SH-SY5Y (cell line): ENCODE data around the gene EPAS1.

Experiments used
- GATA2 ChIP-seq: IDR thresholded peaks from 2 replicates; pipeline ENCODE4 v1.6.1; 2011; ENCODE audit warnings: mild to moderate bottlenecking, low read depth, low read length
- GATA3 ChIP-seq: IDR thresholded peaks from 2 replicates; pipeline ENCODE4 v1.6.1; 2011; ENCODE audit warnings: low read depth, mild to moderate bottlenecking, low read length, moderate library complexity

EPAS1 gene

DNA sequence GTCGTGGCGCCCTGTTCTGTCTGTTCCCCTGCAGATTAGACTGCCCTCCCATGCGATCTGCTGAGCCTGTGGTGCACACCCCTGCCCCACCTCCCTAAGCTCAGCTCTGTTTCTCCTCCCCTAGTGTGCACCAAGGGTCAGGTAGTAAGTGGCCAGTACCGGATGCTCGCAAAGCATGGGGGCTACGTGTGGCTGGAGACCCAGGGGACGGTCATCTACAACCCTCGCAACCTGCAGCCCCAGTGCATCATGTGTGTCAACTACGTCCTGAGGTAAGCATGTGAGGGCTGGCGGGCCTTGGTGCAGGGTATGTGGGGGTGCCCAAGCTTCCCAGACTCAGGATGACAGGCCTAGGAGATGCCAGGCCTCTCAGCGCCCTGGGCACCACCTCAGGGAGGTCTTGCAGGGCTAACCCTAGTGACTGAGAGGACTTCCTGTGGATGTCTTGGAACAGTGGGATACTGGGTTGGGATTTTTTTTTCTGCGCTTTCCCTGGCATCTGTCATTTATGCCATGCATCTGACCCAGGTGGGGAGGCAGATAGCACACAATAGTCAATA lies 78.4 kb downstream of the EPAS1 start:
- TF ChIP-seq GATA2 (no peak), GATA3 (no peak)

DNA sequence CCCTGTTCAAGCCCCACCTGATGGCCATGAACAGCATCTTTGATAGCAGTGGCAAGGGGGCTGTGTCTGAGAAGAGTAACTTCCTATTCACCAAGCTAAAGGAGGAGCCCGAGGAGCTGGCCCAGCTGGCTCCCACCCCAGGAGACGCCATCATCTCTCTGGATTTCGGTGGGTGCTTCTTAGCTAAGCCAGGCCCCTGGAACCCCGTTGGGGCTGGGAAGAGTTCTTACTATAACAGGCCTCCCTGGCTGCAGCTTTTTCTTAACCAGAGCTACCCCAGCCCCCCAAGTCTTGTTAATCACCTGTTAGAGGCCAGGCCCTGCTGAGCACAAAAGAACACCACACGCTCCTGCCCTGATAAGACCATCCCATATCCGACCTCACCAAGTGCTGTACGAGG lies 79.4 kb downstream of the EPAS1 start:
- no peak for TF ChIP-seq GATA2
- TF ChIP-seq GATA3 = no peak

DNA sequence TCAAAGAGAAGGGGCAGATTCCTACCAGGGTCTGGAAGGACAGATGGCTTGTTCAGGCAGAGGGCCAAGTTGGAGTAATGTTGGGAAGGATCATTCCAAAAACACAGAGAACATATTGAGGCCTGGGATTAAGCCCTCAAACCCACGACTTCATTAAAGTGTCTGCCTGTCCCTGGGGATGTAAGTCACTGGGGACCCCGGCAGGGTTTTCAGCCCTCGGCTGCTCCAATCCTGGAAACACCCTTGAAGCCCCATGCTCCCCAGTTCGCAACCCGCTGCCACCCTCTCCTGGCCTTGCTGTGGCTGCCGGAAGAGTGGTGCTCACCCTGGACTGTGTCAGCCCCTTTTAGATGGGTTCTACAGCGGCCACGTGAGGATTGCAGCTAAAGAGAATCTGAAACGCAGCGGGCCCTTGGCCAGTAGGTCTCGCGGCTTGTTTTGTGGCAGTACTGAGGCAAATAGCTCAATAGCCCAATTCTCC lies 79.9 kb downstream of the EPAS1 start:
- TF ChIP-seq GATA3 (no peak), GATA2 (no peak)

- TF ChIP-seq GATA2 (no peak), GATA3 (no peak)
Measured at GRCh38 chr2:46377666-46378560, 80.7 kb downstream of the EPAS1 start.

- TF ChIP-seq GATA3 = no peak
- no peak for TF ChIP-seq GATA2
Measured at GRCh38 chr2:46378616-46379015, 81.4 kb downstream of the EPAS1 start.

DNA sequence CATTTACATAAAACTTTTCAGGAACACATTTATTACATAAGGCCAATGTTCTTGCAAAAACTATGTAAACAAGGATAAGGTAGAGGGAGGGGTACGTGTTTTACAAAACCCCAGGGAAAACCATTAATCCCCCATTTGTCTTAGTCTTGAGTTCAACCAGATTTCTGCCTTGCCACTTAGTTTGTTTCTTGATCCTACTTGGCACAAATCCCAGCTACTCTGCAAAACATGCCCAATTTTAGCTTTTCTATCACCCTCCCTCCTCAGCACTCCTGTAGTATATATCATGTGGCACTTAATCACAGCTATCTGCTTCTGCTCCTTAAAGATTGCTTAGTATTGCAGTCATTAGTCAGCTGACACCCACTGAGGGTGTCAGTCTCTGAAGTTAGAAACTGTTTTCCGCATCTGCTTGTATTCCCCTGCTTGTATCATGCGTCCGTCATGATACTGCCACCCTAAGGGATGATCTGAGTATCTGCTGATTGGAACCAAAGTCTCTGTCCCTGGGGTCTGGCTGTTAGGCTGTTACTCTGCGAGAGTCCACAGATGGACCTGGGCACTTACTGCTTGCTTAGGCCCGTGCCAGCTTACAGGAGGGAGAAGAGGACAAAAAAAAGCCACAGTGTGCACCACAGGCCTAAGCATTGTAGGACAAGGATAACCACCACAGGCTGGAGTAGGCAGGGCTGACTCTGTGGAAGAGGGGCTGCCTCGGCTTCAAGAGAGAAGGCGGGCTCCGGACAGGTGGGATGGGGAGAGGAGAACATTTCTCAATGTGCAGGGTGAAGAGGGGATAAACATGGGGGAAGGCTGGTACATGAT lies 82.2 kb downstream of the EPAS1 start:
- TF ChIP-seq GATA3 (no peak), GATA2 (no peak)

DNA sequence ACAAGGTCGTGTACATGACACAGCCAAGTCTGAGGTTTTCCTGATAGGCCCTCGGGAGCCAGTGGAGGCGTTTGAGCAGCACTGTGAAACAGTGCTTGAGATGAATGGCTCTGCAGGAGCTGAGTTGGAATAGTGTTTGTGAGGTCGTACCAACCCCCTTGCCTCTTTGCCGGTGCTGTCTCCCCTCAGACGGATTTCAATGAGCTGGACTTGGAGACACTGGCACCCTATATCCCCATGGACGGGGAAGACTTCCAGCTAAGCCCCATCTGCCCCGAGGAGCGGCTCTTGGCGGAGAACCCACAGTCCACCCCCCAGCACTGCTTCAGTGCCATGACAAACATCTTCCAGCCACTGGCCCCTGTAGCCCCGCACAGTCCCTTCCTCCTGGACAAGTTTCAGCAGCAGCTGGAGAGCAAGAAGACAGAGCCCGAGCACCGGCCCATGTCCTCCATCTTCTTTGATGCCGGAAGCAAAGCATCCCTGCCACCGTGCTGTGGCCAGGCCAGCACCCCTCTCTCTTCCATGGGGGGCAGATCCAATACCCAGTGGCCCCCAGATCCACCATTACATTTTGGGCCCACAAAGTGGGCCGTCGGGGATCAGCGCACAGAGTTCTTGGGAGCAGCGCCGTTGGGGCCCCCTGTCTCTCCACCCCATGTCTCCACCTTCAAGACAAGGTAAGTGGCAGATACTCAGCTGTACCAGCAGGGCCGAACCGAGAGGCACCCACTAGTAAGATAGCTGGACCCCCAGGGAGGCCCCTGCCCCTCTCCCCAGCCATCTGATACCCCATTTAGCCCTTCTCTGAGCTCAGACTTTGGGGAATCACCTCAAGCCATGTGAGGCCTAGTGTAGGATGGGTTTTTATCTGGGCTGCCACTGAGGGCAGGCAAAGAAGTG lies 83.1 kb downstream of the EPAS1 start:
- no peak for TF ChIP-seq GATA2

DNA sequence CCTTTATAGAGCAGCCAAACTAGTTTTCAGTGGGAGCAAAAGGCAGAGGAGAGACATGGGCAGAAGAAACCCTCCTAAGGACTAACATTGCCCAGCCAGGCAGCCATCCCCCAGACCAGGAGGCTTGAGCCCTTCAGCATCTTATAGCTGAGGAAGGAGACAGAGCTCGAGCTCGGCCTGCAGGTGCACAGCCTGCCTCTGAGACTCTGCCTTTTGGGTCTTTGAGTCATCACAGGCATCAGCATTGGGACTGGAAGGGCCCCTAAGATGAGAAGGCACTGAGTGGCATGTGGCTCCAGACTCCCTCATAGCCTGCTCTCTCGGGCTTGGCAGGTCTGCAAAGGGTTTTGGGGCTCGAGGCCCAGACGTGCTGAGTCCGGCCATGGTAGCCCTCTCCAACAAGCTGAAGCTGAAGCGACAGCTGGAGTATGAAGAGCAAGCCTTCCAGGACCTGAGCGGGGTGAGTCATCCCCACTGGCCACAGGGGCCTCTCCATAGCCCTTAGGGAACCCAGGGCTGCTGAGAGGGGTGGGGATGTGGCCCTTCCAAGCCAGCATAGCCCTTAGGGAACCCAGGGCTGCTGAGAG lies 84.1 kb downstream of the EPAS1 start:
- no peak for TF ChIP-seq GATA2
- TF ChIP-seq GATA3 = no peak

GRCh38 chr2:46381871-46382270 lies 84.7 kb downstream of the EPAS1 start:
- TF ChIP-seq GATA3 = no peak
- no peak for TF ChIP-seq GATA2

DNA sequence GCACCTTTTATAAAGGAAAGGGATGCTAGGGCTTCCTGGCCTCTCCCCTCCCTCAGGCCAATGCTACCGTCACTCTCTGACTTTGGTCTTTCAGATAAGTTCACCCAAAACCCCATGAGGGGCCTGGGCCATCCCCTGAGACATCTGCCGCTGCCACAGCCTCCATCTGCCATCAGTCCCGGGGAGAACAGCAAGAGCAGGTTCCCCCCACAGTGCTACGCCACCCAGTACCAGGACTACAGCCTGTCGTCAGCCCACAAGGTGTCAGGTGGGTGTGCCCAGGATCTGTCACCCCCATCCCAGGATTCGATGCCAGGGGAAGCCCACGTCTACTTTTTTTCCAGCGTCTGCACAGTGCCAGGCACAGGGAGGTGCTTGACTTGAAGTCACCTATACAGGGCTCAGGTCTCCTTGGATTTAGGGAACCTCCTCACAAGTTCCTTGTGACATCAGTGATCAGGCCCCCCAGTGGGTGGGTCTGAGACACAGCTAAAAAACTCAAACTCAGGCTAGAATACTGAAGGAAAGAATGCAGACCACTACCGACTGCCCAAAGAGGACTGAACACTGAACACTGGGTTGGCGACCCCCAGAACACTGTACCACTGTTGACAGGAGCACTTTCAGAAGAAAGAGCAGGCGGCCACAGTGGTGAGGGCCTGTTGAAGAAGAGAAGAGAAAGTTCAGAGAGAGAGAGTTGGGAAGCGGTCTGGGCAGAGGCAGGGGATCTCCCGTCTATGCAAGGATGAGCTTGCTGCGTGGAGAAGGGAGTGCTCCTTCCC lies 85.3 kb downstream of the EPAS1 start:
- TF ChIP-seq GATA3 (no peak), GATA2 (no peak)

- TF ChIP-seq GATA2 (no peak), GATA3 (no peak)
Measured at GRCh38 chr2:46383113-46383395, 85.8 kb downstream of the EPAS1 start.

GRCh38 chr2:46383784-46384456 lies 86.7 kb downstream of the EPAS1 start:
- TF ChIP-seq GATA3 (no peak), GATA2 (no peak)
